K562 (cell line): ENCODE data around the gene WDR55. TPM values are rescaled to one million over a fixed set of nuclear protein-coding genes. Genes with fewer than 3 reads are reported as not detected.

Source experiments
- ADNP ChIP-seq: fragments of 200-800 bp; sonication (Bioruptor generic); IDR thresholded peaks from 2 replicates; pipeline ENCODE4 v1.6.1; 2016; ENCODE audit warnings: missing genetic modification characterization, missing compliant biosample characterization
- C11orf30 ChIP-seq: fragments of 450-650 bp; IDR thresholded peaks from 2 replicates; pipeline ENCODE4 v1.6.1; 2016; ENCODE audit warnings: low read depth, mild to moderate bottlenecking
- HLTF ChIP-seq: fragments of 450-650 bp; IDR thresholded peaks from 2 replicates; pipeline ENCODE4 v1.6.1; 2016
- MAX ChIP-seq: sonication (generic); formaldehyde crosslinking; IDR thresholded peaks from 2 replicates; pipeline ENCODE4 v1.9.0; 2022; ENCODE audit warnings: mild to moderate bottlenecking, missing genetic modification reagents
- NR2C2 ChIP-seq, 2 experiments: fragments of 200-800 bp in 1 of 2; sonication (Bioruptor generic) in 1 of 2; sonication (generic) in 1 of 2; formaldehyde crosslinking in 1 of 2; IDR thresholded peaks; 2 replicates each; pipeline versions ENCODE4 v1.6.1 to v1.8.0; 2016 to 2022; ENCODE audit warnings: mild to moderate bottlenecking in 1 of 2, missing compliant biosample characterization in 1 of 2, missing genetic modification characterization in 1 of 2, missing genetic modification reagents in 1 of 2
- POU5F1 ChIP-seq: fragments of 150-350 bp; IDR thresholded peaks from 2 replicates; pipeline ENCODE4 v1.6.1; 2014; ENCODE audit warnings: borderline replicate concordance, low read length, low read depth, mild to moderate bottlenecking; ENCODE audit not compliant: partially characterized antibody
- SIN3B ChIP-seq: fragments of 450-650 bp; IDR thresholded peaks from 2 replicates; pipeline ENCODE4 v1.6.1; 2017; ENCODE audit warnings: low read depth, mild to moderate bottlenecking, moderate library complexity
- ZBTB2 ChIP-seq: fragments of 450-650 bp; IDR thresholded peaks from 2 replicates; pipeline ENCODE4 v1.6.1; 2016; ENCODE audit warnings: antibody characterized with exemption
- ZNF431 ChIP-seq: sonication (generic); formaldehyde crosslinking; IDR thresholded peaks from 2 replicates; pipeline ENCODE4 v1.8.0; 2022; ENCODE audit warnings: mild to moderate bottlenecking, missing genetic modification reagents
- polyA plus RNA-seq, 8 experiments: library from polyadenylated mRNA; depleted of rRNA in 4 of 8; stranded (reverse) in 5 of 8; unstranded in 3 of 8; fragments of >200 nt; fragmentation: Nextera tagmentation in 2 of 8; fragmentation: Illumina TruSeq in 1 of 8; extraction: Ambion mirVana in 2 of 8; extraction: Trizol in 1 of 8; gene quantifications; 2 replicates each; pipeline versions ENCODE4 v1.2.1 to v1.2.3, GENCODE V29; 2011 to 2014; ENCODE audit warnings: inconsistent platforms in 1 of 8, missing spikeins in 1 of 8
- total RNA-seq, 7 experiments: library from RNA; depleted of rRNA in 6 of 7; stranded (reverse); fragments of >200 nt in 6 of 7; fragmentation: Illumina TruSeq in 2 of 7; extraction: Trizol in 2 of 7; gene quantifications; 2 replicates each; pipeline versions ENCODE4 v1.2.1 to v1.2.3, GENCODE V29; 2011 to 2021; ENCODE audit warnings: low replicate concordance in 1 of 7
- TF ChIP-seq, protein P1 (sequence below): fragments of 450-650 bp; formaldehyde crosslinking; IDR thresholded peaks from 2 replicates; pipeline ENCODE4 v1.4.0; 2020; ENCODE audit warnings: mild to moderate bottlenecking, moderate library complexity
- TF ChIP-seq, protein P2 (sequence below): sonication (generic); formaldehyde crosslinking; IDR thresholded peaks from 2 replicates; pipeline ENCODE4 v1.8.0; 2022; ENCODE audit warnings: mild to moderate bottlenecking, missing genetic modification reagents
- TF ChIP-seq, protein P3 (sequence below), 2 experiments: fragments of 450-650 bp; IDR thresholded peaks; 2 replicates each; pipeline ENCODE4 v1.6.1; 2016

WDR55 gene
- total and polyA plus RNA-seq, 9 of the 15 experiments (the other 6 are each of a cell fraction or from before 2014, with no cell fraction given): 5.2 to 45.0 (median 29.3) TPM

DNA sequence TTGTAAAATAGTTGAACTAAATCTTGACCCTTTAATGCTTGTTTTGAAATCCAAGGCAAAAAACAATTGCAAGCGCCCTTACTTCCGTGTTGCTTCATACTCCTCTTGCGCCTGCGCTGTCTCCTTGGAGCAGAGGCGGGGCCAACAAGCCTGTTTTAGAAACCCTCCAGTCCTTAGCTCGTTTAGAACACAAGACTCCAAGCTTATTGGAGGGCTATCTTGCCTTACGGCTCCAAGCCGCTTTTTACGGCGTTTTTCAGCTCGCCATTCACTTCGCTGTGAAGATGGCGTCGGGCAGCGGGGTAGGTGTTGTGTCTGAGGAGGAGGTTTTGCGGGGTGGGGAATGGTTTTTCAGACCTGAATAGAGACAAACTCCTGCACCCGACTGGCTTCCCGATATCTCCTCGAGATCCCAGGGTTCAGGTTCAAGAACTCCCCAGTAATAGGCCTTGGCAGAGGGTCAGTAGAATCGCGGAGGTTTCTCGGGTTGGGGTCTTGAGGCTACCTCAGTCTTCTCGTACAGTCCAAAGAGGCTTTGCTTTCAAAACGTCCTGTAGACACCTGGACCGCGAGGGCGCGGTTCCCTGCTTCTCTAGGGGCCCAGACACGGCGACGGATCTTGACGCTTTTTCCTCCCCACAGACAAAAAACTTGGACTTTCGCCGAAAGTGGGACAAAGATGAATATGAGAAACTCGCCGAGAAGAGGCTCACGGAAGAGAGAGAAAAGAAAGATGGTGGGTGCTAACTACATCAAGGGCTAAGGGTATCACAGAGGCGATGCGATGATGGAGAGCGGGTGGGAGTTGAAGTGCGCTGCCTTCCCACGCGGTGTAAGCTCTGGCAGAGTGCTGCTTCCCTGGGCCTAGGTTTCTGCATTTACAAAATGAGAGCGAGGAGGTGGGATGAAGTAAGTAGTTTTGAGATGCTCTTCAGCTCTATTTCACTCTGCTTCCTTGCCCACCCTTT lies 35.8 kb downstream of the WDR55 start, which contains the start of gene ZMAT2 (continued):
- TF ChIP-seq ADNP (tag): no peak
- no peak for TF ChIP-seq NR2C2 (CRISPR knock-in tag; IDR thresholded peaks at IDR 0.05)
- peak; percentile 25; the same call in 1 of the 2 replicates for TF ChIP-seq NR2C2 (tag; IDR thresholded peaks at IDR 0.05)
- TF ChIP-seq ZNF431 (CRISPR knock-in tag): no peak
- TF ChIP-seq ZBTB2: peak; percentile 84
- TF ChIP-seq SIN3B: peak; percentile 96
- peak; percentile 78 for TF ChIP-seq POU5F1
- TF ChIP-seq, protein P1, sequence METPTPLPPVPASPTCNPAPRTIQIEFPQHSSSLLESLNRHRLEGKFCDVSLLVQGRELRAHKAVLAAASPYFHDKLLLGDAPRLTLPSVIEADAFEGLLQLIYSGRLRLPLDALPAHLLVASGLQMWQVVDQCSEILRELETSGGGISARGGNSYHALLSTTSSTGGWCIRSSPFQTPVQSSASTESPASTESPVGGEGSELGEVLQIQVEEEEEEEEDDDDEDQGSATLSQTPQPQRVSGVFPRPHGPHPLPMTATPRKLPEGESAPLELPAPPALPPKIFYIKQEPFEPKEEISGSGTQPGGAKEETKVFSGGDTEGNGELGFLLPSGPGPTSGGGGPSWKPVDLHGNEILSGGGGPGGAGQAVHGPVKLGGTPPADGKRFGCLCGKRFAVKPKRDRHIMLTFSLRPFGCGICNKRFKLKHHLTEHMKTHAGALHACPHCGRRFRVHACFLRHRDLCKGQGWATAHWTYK (CRISPR knock-in tag): no peak
- no peak for TF ChIP-seq HLTF
- no peak; the same call in 1 of the 2 replicates for TF ChIP-seq MAX
- TF ChIP-seq, protein P2, sequence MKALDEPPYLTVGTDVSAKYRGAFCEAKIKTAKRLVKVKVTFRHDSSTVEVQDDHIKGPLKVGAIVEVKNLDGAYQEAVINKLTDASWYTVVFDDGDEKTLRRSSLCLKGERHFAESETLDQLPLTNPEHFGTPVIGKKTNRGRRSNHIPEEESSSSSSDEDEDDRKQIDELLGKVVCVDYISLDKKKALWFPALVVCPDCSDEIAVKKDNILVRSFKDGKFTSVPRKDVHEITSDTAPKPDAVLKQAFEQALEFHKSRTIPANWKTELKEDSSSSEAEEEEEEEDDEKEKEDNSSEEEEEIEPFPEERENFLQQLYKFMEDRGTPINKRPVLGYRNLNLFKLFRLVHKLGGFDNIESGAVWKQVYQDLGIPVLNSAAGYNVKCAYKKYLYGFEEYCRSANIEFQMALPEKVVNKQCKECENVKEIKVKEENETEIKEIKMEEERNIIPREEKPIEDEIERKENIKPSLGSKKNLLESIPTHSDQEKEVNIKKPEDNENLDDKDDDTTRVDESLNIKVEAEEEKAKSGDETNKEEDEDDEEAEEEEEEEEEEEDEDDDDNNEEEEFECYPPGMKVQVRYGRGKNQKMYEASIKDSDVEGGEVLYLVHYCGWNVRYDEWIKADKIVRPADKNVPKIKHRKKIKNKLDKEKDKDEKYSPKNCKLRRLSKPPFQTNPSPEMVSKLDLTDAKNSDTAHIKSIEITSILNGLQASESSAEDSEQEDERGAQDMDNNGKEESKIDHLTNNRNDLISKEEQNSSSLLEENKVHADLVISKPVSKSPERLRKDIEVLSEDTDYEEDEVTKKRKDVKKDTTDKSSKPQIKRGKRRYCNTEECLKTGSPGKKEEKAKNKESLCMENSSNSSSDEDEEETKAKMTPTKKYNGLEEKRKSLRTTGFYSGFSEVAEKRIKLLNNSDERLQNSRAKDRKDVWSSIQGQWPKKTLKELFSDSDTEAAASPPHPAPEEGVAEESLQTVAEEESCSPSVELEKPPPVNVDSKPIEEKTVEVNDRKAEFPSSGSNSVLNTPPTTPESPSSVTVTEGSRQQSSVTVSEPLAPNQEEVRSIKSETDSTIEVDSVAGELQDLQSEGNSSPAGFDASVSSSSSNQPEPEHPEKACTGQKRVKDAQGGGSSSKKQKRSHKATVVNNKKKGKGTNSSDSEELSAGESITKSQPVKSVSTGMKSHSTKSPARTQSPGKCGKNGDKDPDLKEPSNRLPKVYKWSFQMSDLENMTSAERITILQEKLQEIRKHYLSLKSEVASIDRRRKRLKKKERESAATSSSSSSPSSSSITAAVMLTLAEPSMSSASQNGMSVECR (CRISPR knock-in tag): peak; percentile 63; the same call in 1 of the 2 replicates
- TF ChIP-seq, protein P3, sequence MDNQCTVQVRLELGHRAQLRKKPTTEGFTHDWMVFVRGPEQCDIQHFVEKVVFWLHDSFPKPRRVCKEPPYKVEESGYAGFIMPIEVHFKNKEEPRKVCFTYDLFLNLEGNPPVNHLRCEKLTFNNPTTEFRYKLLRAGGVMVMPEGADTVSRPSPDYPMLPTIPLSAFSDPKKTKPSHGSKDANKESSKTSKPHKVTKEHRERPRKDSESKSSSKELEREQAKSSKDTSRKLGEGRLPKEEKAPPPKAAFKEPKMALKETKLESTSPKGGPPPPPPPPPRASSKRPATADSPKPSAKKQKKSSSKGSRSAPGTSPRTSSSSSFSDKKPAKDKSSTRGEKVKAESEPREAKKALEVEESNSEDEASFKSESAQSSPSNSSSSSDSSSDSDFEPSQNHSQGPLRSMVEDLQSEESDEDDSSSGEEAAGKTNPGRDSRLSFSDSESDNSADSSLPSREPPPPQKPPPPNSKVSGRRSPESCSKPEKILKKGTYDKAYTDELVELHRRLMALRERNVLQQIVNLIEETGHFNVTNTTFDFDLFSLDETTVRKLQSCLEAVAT (IDR thresholded peaks at IDR 0.05): no peak
- TF ChIP-seq C11orf30: peak; percentile 99
